Stimulated activated CD8-positive, alpha-beta memory T cell treated with anti-CD3 and anti-CD28 coated beads, Interleukin-4, amount 100 ng/mL, for 4 hours (primary cell): Measurements from ENCODE around the gene CENPE.

Experiments used
- DNase-seq, 2 donors: peaks; one replicate each; pipeline ENCODE4 v3.0.0-alpha.2; 2020; ENCODE audit warnings: low read depth in 2 of 2, low spot score in 1 of 2

The CENPE gene

DNA sequence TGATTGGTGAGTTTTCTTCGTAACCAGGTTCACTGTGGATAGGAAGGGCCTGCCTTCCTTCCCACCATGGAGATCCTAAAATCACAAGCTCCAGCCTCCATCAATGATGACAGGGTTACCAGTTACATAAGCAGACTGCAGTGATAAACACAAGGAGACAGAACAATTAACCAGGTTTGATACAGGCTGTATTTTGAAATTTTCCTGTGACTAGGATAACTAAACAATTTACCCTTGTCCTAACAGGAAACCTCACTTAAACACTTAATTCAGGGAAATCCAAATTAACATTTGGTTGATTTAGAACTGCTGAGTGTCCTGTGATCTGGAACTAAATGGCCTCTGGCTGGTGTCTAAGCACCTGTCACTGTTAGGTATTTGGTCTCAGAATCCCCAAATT lies 118.5 kb downstream of the CENPE start:
- no peak for DNase-seq

DNA sequence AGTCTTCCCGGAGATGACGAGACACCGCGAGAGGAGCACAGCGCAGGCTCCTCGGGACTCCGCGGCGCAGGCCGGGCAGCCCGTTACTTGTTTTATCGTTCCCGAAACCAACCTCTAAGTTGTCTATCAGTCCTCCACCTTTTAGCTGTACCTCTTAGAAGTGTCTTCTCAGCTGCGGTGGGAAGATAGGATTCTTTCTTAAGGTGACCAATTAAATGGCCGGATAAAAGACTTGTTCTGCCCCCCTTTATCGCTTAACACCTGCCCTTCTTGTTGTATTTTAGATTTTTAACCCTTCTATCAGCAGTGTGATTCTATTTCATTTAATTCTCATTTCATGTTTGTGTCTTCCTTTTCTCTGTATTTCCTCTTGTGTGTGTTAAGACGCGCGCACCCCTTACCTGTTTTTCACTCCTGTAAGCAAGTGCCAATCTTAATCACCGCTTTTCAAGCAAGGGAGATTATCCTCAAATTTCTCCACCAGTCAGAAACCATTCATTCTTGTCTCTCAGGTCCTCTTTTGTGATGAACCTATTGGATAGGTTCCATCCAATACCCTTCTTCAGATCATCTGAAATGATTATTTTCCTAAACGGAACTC lies 121.3 kb downstream of the CENPE start, which contains the start of gene SLC9B2:
Gene SLC9B2, minus strand, starts transcription at position 15 of the 601 bp plus-strand sequence. CDS start 9,211 bp downstream, outside the sequence.
- DNase-seq = no peak

DNA sequence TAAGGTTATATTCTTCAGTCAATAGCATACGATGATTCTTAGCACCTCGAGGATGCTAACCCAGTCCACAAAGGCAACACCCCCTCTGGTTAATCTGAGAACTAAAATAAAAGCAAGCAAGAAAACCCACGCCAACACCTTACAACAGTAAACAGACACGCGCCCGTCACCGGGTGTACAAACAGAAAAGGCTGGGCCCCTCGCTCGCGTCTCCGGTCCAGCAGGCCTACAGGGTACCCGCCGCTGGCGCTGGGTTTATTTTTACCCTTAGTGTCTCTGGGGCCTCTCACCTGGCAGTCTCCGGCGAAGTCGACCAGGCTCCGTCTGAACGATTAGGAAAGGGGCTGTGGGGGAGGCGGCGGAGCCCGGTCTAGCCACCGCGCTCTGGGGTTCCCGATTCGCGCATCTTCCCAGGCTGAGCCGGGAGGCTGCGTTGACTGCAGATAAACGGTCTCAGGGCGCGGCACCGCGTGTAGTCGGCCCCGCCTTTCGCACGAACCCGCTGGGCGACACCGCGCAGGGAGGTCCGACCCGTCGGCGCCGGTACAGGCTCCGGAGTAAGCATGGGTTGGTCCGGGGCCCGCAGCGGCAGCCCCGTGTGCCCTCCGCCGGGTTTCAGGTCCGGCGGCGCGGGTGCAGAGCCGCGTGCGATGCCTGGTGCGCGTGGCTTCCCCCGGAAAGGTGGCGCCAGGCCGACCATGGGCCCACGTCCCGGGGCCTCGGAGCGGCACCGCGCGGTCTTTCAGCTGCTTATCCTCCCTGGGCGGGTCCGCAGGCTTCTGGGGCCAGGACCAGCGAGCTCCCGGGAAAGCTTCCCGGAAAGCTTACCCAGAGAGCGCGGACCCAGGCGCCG lies 122.0 kb downstream of the CENPE start:
- peak; percentile 39 to 45 for DNase-seq

DNA sequence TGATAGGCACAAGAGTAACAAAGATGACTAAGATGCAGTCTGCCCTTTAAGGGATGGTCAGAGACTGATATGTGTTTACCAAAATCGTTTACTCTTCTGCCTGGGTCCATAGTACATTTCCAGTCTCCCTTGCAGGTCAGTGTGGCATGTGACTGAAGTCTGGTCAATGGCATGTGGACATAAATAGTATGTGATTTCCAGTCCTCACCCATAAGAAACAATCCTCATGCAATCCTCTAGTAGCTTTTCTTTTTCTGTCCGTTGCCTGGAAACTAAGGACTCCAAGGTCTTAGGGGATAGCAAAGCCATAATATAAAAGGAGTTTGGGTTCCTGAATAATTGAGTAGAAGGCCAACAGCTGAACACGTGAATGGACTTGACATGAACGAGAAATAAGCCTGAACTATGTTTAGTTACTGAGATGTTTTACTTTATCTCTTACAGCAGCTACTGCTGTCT lies 122.7 kb downstream of the CENPE start:
- DNase-seq = no peak

DNA sequence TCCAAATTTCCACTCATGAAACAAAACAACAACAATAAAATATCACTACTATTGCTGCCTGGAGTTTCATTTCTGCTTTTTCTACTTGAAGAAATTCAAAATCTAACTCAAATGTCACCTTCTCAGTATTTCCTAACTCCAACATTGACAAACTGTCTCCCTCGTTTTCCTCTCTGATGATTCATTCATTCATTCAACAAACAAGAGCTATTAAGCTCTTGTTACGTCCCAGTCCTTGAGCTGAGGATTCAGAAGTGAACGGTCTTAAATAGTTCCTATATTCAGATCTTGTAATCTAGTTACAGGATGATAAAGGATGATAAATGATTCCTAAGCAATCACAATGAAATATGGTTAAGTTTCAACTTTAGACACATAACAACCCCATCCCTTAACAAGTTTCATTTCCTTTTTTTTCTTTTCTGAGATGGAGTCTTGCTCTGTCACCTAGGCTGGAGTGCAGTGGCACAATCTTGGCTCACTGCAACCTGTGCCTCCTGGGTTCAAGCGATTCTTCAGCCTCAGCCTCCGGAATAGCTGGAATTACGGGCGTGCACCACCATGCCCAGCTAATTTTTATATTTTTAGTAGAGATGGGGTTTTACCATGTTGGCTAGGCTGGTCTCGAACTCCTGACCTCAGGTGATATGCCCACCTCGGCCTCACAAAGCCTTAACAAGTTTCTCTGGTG lies 123.3 kb downstream of the CENPE start:
- DNase-seq = no peak

DNA sequence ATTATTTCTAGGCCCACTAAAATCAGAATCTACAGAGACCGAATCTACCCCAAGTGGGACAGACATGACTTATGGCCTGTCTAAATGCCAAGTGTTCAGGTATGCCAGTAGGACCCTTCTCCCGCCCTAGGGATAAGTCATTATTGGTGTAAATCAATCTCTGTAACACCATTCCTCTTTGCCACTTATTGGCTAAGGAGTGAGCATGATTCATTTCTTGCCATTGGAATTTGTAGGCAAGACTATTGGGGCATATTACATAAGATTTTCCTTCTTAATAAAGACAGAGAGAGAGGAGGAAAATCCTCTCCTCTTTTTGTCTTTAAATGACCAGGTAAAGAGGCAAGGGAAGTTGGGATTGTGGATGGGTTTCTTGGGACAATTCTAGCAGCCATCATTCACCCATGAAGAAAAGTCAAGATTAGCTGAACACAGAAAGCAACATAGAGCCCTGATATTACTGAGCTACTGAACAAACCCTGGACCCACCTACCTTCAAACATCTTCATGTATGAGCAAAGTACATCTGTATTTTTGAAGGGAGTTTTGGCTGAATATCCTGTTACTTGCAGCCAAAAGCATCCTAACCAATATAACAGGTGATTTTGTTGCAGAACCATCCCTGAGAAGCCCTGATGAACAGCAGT lies 124.2 kb downstream of the CENPE start:
- no peak for DNase-seq

DNA sequence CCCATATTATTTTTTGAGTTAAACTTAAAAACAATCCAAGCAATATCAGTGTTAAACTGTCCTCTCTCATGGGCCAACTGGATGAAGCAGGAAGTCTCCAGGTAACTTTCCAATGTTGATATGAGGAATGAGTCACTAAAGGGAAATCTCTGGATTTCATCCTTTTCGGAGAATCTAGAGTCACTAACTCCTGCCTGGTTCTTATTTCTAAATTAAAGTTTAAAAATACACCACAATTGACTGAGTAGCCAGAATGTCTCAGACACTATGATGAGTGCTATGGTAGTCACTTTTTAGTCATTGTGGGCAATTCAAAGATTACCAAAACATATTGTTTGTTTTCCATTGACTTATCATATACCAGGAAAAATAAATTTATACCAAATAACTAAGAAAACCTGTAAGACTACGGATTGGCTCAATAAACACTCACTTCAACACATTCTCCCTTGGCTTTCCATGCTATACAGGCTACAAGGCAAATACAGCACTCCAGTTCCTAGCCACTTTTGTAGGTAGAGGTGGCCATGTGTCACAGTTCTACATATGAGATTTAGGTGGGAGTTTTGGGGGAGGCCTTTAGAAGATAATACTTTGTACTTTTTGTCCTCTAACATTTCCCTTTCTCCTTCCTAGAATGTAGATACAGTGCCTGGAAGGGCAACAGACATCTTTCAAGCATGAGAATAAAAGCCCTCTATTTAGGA lies 130.1 kb downstream of the CENPE start:
- DNase-seq = no peak

DNA sequence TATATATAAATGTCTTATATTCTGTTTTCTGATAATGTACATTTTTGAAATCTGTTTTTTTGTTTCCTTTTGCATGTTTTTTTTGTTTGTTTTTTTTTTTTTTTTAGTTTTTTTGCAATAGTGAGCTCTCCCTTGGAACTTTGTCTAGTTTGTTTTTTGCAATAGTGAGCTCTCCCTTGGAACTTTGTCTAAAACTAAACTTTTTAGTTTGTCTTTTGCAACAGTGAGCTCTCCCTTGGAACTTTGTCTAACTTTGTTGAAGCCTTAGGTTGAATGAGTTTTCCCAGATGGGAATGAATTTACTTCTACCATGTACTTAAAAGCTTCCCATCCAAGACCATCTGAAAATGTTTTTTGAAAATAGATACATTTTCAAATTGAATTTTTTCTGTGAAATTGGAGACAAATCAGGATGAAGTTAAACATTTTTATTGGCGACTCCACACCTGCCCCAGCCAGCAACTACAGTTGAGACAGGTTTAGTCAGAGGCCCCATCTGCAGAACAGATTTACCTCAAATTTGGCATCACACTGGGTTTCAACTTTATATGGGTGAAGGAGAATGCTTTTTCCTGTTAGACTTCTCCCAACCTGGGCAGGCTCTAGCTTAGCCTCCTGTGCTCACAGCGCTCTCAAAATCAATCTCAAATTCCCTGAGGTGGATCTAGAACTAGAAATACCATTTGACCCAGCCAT lies 137.5 kb downstream of the CENPE start:
- no peak for DNase-seq
